Stimulated activated CD8-positive, alpha-beta memory T cell treated with anti-CD3 and anti-CD28 coated beads, Interleukin-4, amount 100 ng/mL, for 4 hours (primary cell): Measurements from ENCODE around the gene CHKA.
A peak's percentile ranks its signal among the peaks of the same experiment; 100 is the strongest.

Experiments used
- DNase-seq, 2 donors: peaks; one replicate each; pipeline ENCODE4 v3.0.0-alpha.2; 2020; ENCODE audit warnings: low read depth in 2 of 2, low spot score in 1 of 2

The CHKA gene

GRCh38 chr11:68121067-68121899 lies at the start of gene CHKA:
Gene CHKA, minus strand, starts transcription at chr11:68121388. Its CDS starts 211 bp downstream, at chr11:68121177.
- peak; percentile 56 to 80 for DNase-seq

- no peak for DNase-seq
These were observed 48.3 kb upstream of the CHKA start for GRCh38 chr11:68169442-68169841.

- no peak for DNase-seq
These were observed 47.5 kb upstream of the CHKA start for GRCh38 chr11:68168694-68169093.

GRCh38 chr11:68167474-68167873 lies 46.3 kb upstream of the CHKA start:
- DNase-seq, result no peak

GRCh38 chr11:68166969-68167368 lies 45.8 kb upstream of the CHKA start:
- no peak for DNase-seq

- no peak for DNase-seq
These were observed 44.4 kb upstream of the CHKA start for GRCh38 chr11:68165601-68166000.

- no peak for DNase-seq
These were observed 43.2 kb upstream of the CHKA start for GRCh38 chr11:68164437-68164836.

GRCh38 chr11:68163691-68164090 lies 42.5 kb upstream of the CHKA start:
- DNase-seq, result no peak

GRCh38 chr11:68160100-68160695 lies 39.0 kb upstream of the CHKA start:
- DNase-seq, result no peak

GRCh38 chr11:68159665-68160064 lies 38.5 kb upstream of the CHKA start:
- no peak for DNase-seq

GRCh38 chr11:68159161-68159560 lies 38.0 kb upstream of the CHKA start:
- no peak for DNase-seq

GRCh38 chr11:68158580-68158979 lies 37.4 kb upstream of the CHKA start:
- DNase-seq, result no peak

GRCh38 chr11:68153742-68154141 lies 32.6 kb upstream of the CHKA start:
- no peak for DNase-seq

- no peak for DNase-seq
These were observed 28.8 kb upstream of the CHKA start for GRCh38 chr11:68150037-68150436.

- no peak for DNase-seq
These were observed 28.2 kb upstream of the CHKA start for GRCh38 chr11:68149417-68149816.

GRCh38 chr11:68148879-68149278 lies 27.7 kb upstream of the CHKA start:
- no peak for DNase-seq

- no peak for DNase-seq
These were observed 27.1 kb upstream of the CHKA start for GRCh38 chr11:68148071-68148805.

- DNase-seq, result no peak
These were observed 25.7 kb upstream of the CHKA start for GRCh38 chr11:68146704-68147474.

- DNase-seq, result no peak
These were observed 24.9 kb upstream of the CHKA start for GRCh38 chr11:68146010-68146540.

- DNase-seq, result no peak
These were observed 24.1 kb upstream of the CHKA start for GRCh38 chr11:68145120-68145866.
